Suprapubic skin (tissue), 3 donors: ENCODE data around the gene LMOD1.

Experiments
- CTCF ChIP-seq, 2 donors: fragments of 200-600 bp in 1 of 2; fragments of 450-650 bp in 1 of 2; sonication (generic) in 1 of 2; IDR thresholded peaks; one replicate each; pipeline ENCODE4 v1.5.1; 2016 to 2019; ENCODE audit warnings: antibody characterized with exemption in 2 of 2, mild to moderate bottlenecking in 1 of 2, moderate library complexity in 1 of 2
- POLR2A ChIP-seq, 2 donors: fragments of 450-650 bp; IDR thresholded peaks; one replicate each; pipeline ENCODE4 v1.6.1; 2017; ENCODE audit warnings: antibody characterized with exemption in 2 of 2, mild to moderate bottlenecking in 2 of 2, moderate library complexity in 2 of 2

- TF ChIP-seq CTCF (IDR thresholded peaks at IDR 0.05) (no peak), POLR2A (IDR thresholded peaks at IDR 0.05) (no peak)
Observed at GRCh38 chr1:201939574-201939973, 6.8 kb downstream of the LMOD1 start.
